ENCODE measurements around the gene F10. TPM values are rescaled to one million over a fixed set of nuclear protein-coding genes. Genes with fewer than 3 reads are reported as not detected.

F10 gene
- total and polyA plus RNA-seq, 2 of the 13 experiments (the other 11 are each of a cell fraction or from before 2014, with no cell fraction given), result 58.4 to 237 TPM

GRCh38 chr13:113105032-113105920 is 17.3 kb upstream of the F10 start, which contains the start of gene F7 (continued):
- TF ChIP-seq, protein P1, sequence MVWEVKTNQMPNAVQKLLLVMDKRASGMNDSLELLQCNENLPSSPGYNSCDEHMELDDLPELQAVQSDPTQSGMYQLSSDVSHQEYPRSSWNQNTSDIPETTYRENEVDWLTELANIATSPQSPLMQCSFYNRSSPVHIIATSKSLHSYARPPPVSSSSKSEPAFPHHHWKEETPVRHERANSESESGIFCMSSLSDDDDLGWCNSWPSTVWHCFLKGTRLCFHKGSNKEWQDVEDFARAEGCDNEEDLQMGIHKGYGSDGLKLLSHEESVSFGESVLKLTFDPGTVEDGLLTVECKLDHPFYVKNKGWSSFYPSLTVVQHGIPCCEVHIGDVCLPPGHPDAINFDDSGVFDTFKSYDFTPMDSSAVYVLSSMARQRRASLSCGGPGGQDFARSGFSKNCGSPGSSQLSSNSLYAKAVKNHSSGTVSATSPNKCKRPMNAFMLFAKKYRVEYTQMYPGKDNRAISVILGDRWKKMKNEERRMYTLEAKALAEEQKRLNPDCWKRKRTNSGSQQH (CRISPR knock-in tag; IDR thresholded peaks at IDR 0.05; ENCODE audit: low read depth), result peak; percentile 79; the same call in 1 of the 2 replicates
- peak; percentile 70 for TF ChIP-seq ZNF263 (CRISPR knock-in tag; IDR thresholded peaks at IDR 0.05)
- TF ChIP-seq BORCS8-MEF2B (CRISPR knock-in tag; IDR thresholded peaks at IDR 0.05), result peak; percentile 70; the same call in 1 of the 2 replicates
- TF ChIP-seq ZSCAN9 (CRISPR knock-in tag; IDR thresholded peaks at IDR 0.05; ENCODE audit: borderline replicate concordance), result peak; percentile 58; the same call in 1 of the 2 replicates
- TF ChIP-seq RXRB (CRISPR knock-in tag; IDR thresholded peaks at IDR 0.05; ENCODE audit: borderline replicate concordance), result peak; percentile 80
- TF ChIP-seq ZNF839 (CRISPR knock-in tag; IDR thresholded peaks at IDR 0.05; ENCODE audit: borderline replicate concordance), result peak; percentile 34; the same call in 1 of the 2 replicates
- TF ChIP-seq, protein P2, sequence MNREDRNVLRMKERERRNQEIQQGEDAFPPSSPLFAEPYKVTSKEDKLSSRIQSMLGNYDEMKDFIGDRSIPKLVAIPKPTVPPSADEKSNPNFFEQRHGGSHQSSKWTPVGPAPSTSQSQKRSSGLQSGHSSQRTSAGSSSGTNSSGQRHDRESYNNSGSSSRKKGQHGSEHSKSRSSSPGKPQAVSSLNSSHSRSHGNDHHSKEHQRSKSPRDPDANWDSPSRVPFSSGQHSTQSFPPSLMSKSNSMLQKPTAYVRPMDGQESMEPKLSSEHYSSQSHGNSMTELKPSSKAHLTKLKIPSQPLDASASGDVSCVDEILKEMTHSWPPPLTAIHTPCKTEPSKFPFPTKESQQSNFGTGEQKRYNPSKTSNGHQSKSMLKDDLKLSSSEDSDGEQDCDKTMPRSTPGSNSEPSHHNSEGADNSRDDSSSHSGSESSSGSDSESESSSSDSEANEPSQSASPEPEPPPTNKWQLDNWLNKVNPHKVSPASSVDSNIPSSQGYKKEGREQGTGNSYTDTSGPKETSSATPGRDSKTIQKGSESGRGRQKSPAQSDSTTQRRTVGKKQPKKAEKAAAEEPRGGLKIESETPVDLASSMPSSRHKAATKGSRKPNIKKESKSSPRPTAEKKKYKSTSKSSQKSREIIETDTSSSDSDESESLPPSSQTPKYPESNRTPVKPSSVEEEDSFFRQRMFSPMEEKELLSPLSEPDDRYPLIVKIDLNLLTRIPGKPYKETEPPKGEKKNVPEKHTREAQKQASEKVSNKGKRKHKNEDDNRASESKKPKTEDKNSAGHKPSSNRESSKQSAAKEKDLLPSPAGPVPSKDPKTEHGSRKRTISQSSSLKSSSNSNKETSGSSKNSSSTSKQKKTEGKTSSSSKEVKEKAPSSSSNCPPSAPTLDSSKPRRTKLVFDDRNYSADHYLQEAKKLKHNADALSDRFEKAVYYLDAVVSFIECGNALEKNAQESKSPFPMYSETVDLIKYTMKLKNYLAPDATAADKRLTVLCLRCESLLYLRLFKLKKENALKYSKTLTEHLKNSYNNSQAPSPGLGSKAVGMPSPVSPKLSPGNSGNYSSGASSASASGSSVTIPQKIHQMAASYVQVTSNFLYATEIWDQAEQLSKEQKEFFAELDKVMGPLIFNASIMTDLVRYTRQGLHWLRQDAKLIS (CRISPR knock-in tag; IDR thresholded peaks at IDR 0.05), result no peak
- TF ChIP-seq NR2F1 (CRISPR knock-in tag; IDR thresholded peaks at IDR 0.05), result peak; percentile 38 to 66; a peak in 3 of 4 replicates
- TF ChIP-seq ZFX (CRISPR knock-in tag; IDR thresholded peaks at IDR 0.05; ENCODE audit: low read depth), result peak; percentile 90
- no peak for TF ChIP-seq ZUFSP (CRISPR knock-in tag; IDR thresholded peaks at IDR 0.05; ENCODE audit: borderline replicate concordance)
- TF ChIP-seq HES4 (CRISPR knock-in tag; IDR thresholded peaks at IDR 0.05; ENCODE audit: borderline replicate concordance), result no peak
- TF ChIP-seq TMF1 (CRISPR knock-in tag; IDR thresholded peaks at IDR 0.05; ENCODE audit: low read depth), result no peak
- TF ChIP-seq ZNF350 (CRISPR knock-in tag; IDR thresholded peaks at IDR 0.05; ENCODE audit: borderline replicate concordance, low read depth), result peak; percentile 90
- peak; percentile 89; the same call in 1 of the 2 replicates for TF ChIP-seq SNAPC2 (CRISPR knock-in tag; IDR thresholded peaks at IDR 0.05)
- 0 out of 2 replicates have a peak, but pooled peaks have one; percentile 59 for TF ChIP-seq KLF9 (CRISPR knock-in tag; IDR thresholded peaks at IDR 0.05; ENCODE audit: low read depth)
- no peak for TF ChIP-seq PLRG1 (conservative IDR thresholded peaks at IDR 0.05)
- TF ChIP-seq PAXIP1 (CRISPR knock-in tag; conservative IDR thresholded peaks at IDR 0.05), result peak; percentile 96
- peak; percentile 32; the same call in 1 of the 2 replicates for TF ChIP-seq RCOR2 (CRISPR knock-in tag; IDR thresholded peaks at IDR 0.05)
